ENCODE measurements around the gene LGALS3BP. TPM values are rescaled to one million over a fixed set of nuclear protein-coding genes. Genes with fewer than 3 reads are reported as not detected.
A peak's percentile ranks its signal among the peaks of the same experiment; 100 is the strongest.

The LGALS3BP gene
- total RNA-seq, 4 donors from 2014 or later = 202 to 2,181 (median 1,427) TPM

GRCh38 chr17:78944956-78945355, 34.8 kb downstream of the LGALS3BP start:
- no peak for TF ChIP-seq POLR2A (IDR thresholded peaks at IDR 0.05)
- H3K9me3 ChIP-seq = peaks cover 0 to under 1% (median 0%) of the 10 kb centered on the region in 4 donors

GRCh38 chr17:78944026-78944425, 35.7 kb downstream of the LGALS3BP start:
- DNase-seq = no peak
- H3K27ac ChIP-seq = no peak overlapping the region
- H3K9me3 ChIP-seq = no peaks in the 10 kb centered on the region
- no peaks in the 10 kb centered on the region for H3K36me3 ChIP-seq
- no peaks in the 10 kb centered on the region for H3K27me3 ChIP-seq
- TF ChIP-seq CTCF (IDR thresholded peaks at IDR 0.05) = no peak
- no peak for TF ChIP-seq POLR2A (IDR thresholded peaks at IDR 0.05)
- no peak overlapping the region for H3K4me3 ChIP-seq
- H3K4me1 ChIP-seq = peaks cover 0 to 9% (median 0%) of the 10 kb centered on the region in 4 donors

More at GRCh38 chr17:78944956-78945355, 34.8 kb downstream of the LGALS3BP start:
- Histone ChIP-seq H3K4me3 (no peak overlapping the region), H3K36me3 (no peaks in the 10 kb centered on the region), H3K4me1 (peaks cover 0 to 9% (median 0%) of the 10 kb centered on the region in 4 donors), H3K27me3 (no peaks in the 10 kb centered on the region), H3K27ac (no peak overlapping the region)
- DNase-seq = no peak

GRCh38 chr17:78940708-78941107, 39.0 kb downstream of the LGALS3BP start:
- peaks cover 0 to 4% (median 0%) of the 10 kb centered on the region in 4 donors for H3K9me3 ChIP-seq
- TF ChIP-seq POLR2A (IDR thresholded peaks at IDR 0.05) (no peak), CTCF (IDR thresholded peaks at IDR 0.05) (no peak)
- H3K4me1 ChIP-seq = no peaks in the 10 kb centered on the region
- H3K27ac ChIP-seq = peak overlapping the region in 2 of 4 donors; percentile 38 to 39
- H3K36me3 ChIP-seq = no peaks in the 10 kb centered on the region
- DNase-seq = no peak
- no peaks in the 10 kb centered on the region for H3K27me3 ChIP-seq
- H3K4me3 ChIP-seq = no peak overlapping the region

- TF ChIP-seq POLR2A (IDR thresholded peaks at IDR 0.05) = no peak
- no peak for TF ChIP-seq CTCF (IDR thresholded peaks at IDR 0.05)
- H3K4me3 ChIP-seq = no peak overlapping the region
- H3K36me3 ChIP-seq = no peaks in the 10 kb centered on the region
- H3K27me3 ChIP-seq = no peaks in the 10 kb centered on the region
- H3K27ac ChIP-seq = peak overlapping the region in 1 of 4 donors; percentile 38
- DNase-seq = no peak
- H3K9me3 ChIP-seq = peaks cover 0 to 4% (median 0%) of the 10 kb centered on the region in 4 donors
- peaks cover 0 to 2% (median 0%) of the 10 kb centered on the region in 4 donors for H3K4me1 ChIP-seq
Measured at GRCh38 chr17:78940258-78940657, 39.5 kb downstream of the LGALS3BP start.

- no peak for DNase-seq
- TF ChIP-seq POLR2A (IDR thresholded peaks at IDR 0.05) (no peak), CTCF (IDR thresholded peaks at IDR 0.05) (no peak)
- H3K4me1 ChIP-seq = peaks cover 0 to 9% (median 0%) of the 10 kb centered on the region in 4 donors
- H3K27ac ChIP-seq = peak overlapping the region in 1 of 4 donors; percentile 38
- H3K4me3 ChIP-seq = no peak overlapping the region
- H3K9me3 ChIP-seq = peaks cover 0 to 4% (median 0%) of the 10 kb centered on the region in 4 donors
- no peaks in the 10 kb centered on the region for H3K36me3 ChIP-seq
- no peaks in the 10 kb centered on the region for H3K27me3 ChIP-seq
Measured at GRCh38 chr17:78939615-78940014, 40.1 kb downstream of the LGALS3BP start.

- H3K4me3 ChIP-seq = no peak overlapping the region
- DNase-seq = no peak
- no peak for TF ChIP-seq POLR2A (IDR thresholded peaks at IDR 0.05)
- TF ChIP-seq CTCF (IDR thresholded peaks at IDR 0.05) = no peak
- peaks cover 0 to 25% (median 3%) of the 10 kb centered on the region in 4 donors for H3K4me1 ChIP-seq
- H3K9me3 ChIP-seq = peaks cover 0 to 4% (median 0%) of the 10 kb centered on the region in 4 donors
- H3K36me3 ChIP-seq = no peaks in the 10 kb centered on the region
- no peaks in the 10 kb centered on the region for H3K27me3 ChIP-seq
- no peak overlapping the region for H3K27ac ChIP-seq
Measured at GRCh38 chr17:78937561-78937960, 42.2 kb downstream of the LGALS3BP start.

Measured in Peyer's patch (tissue), 4 donors.